ENCODE data around the gene ZBTB34. TPM values are rescaled to one million over a fixed set of nuclear protein-coding genes. Genes with fewer than 3 reads are reported as not detected.
"Not testable (repeated sequence)": the region's sequence is repeated elsewhere in the genome, so short reads cannot be mapped to it uniquely, and the experiment has no call there.

Gene ZBTB34
- total RNA-seq, 1 donor from 2014 or later, result 4.5 TPM

DNA sequence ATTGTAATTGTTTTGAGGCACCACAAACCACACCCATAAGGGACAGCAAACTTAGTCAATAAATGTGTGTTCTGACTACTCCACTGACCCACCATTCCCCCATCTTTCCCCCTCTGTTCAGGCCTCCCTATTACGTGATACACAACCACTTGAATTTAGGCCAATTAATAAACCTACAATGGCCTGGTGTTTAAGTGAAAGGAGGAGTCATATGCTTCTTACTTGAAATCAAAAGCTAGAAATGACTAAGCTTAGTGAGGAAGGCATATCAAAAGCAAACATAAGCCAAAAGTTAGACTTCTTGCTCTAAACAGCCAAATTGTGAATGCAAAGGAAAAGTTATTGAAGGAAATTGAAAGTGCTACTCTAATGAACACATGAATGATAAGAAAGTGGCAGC, 41.0 kb upstream of the ZBTB34 start:
- H3K27me3 ChIP-seq (ENCODE audit: low read depth), result no peaks in the 10 kb centered on the region
- H3K36me3 ChIP-seq, result peaks cover 80% of the 10 kb centered on the region
- DNase-seq, result no peak
- H3K27ac ChIP-seq (replicated peaks), result no peak overlapping the region
- H3K9me3 ChIP-seq (replicated peaks), result peaks cover 44% of the 10 kb centered on the region
- peaks cover 65% of the 10 kb centered on the region for H3K4me1 ChIP-seq
- intact Hi-C loops (cut with micrococcal nuclease), result no loop called here
- TF ChIP-seq, protein P1, sequence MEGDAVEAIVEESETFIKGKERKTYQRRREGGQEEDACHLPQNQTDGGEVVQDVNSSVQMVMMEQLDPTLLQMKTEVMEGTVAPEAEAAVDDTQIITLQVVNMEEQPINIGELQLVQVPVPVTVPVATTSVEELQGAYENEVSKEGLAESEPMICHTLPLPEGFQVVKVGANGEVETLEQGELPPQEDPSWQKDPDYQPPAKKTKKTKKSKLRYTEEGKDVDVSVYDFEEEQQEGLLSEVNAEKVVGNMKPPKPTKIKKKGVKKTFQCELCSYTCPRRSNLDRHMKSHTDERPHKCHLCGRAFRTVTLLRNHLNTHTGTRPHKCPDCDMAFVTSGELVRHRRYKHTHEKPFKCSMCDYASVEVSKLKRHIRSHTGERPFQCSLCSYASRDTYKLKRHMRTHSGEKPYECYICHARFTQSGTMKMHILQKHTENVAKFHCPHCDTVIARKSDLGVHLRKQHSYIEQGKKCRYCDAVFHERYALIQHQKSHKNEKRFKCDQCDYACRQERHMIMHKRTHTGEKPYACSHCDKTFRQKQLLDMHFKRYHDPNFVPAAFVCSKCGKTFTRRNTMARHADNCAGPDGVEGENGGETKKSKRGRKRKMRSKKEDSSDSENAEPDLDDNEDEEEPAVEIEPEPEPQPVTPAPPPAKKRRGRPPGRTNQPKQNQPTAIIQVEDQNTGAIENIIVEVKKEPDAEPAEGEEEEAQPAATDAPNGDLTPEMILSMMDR (IDR thresholded peaks at IDR 0.05; ENCODE audit: borderline replicate concordance), result no peak
- no peak overlapping the region for H3K4me3 ChIP-seq

DNA sequence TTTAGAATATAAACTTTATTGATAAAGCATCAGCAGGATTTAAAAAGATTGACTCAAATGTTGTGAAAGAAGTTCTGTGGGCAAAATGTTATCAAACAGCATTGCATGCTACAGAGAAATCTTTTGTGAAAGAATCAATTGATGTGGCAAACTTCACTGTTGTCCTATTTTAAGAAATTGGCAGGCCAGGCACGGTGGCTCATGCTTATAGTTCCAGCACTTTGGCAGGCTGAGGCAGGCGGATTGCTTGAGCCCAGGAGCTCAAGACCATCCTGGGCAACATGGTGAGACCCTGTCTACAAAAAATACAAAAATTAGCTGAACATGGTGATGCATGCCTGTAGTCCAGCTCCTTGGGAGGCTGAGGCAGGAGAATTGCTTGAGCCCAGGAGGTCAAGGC, 38.2 kb upstream of the ZBTB34 start:
- intact Hi-C loops (cut with micrococcal nuclease), result no loop called here
- H3K36me3 ChIP-seq, result peaks cover 59% of the 10 kb centered on the region
- TF ChIP-seq, protein P1 (IDR thresholded peaks at IDR 0.05; ENCODE audit: borderline replicate concordance), result no peak

DNA sequence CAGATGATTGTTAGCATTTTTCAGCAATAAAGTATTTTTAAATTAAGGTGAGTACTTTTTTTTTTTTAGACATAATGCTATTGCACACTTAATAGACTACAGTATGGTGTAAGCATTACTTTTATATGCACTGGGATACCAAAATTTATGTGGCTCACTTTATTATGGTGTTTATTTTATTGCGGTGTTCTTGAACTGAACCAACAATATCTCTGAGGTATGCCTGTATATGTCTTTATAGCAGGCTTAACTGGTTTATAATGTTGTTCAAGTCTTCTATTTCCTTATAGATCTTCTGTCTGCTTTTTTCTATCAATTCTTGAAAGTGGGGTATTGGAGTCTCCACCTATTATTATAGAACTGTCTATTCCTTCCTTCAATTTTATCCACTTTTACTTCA, 37.6 kb upstream of the ZBTB34 start:
- H3K4me1 ChIP-seq, result peaks cover 61% of the 10 kb centered on the region
- DNase-seq, result no peak
- H3K9me3 ChIP-seq (replicated peaks), result peaks cover 26% of the 10 kb centered on the region
- H3K27ac ChIP-seq (replicated peaks), result peak overlapping the region; percentile 27
- H3K36me3 ChIP-seq, result peaks cover 59% of the 10 kb centered on the region
- no peaks in the 10 kb centered on the region for H3K27me3 ChIP-seq (ENCODE audit: low read depth)
- no peak overlapping the region for H3K4me3 ChIP-seq
- TF ChIP-seq, protein P1 (IDR thresholded peaks at IDR 0.05; ENCODE audit: borderline replicate concordance), result no peak
- intact Hi-C loops (cut with micrococcal nuclease), result no loop called here

More for the DNA sequence above, 38.2 kb upstream of the ZBTB34 start:
- no peak for DNase-seq
- Histone ChIP-seq H3K27me3 (ENCODE audit: low read depth) (no peaks in the 10 kb centered on the region), H3K4me1 (peaks cover 59% of the 10 kb centered on the region), H3K4me3 (no peak overlapping the region), H3K27ac (replicated peaks) (peak overlapping the region; percentile 27), H3K9me3 (replicated peaks) (peaks cover 27% of the 10 kb centered on the region)

DNA sequence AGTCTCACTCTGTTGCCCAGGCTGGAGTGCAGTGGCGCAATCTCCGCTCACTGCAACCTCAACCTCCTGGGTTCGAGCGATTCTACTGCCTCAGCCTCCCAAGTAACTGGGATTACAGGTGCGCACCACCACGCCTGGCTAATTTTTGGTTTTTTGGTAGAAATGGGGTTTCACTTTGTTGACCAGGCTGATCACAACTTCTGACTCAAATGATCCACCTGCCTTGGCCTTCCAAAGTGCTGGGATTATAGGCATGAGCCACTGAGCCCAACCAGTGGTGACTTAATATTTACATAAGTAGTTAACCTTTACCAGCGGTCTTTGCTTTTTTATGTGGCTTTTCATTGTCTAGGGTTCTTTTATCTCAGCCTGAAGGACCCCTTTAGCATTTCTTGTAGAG, 36.4 kb upstream of the ZBTB34 start:
- intact Hi-C loops (cut with micrococcal nuclease); DNase-seq; H3K27ac ChIP-seq (replicated peaks); H3K4me3 ChIP-seq; H3K27me3 ChIP-seq (ENCODE audit: low read depth): not testable (repeated sequence)
- peaks cover 62% of the 10 kb centered on the region for H3K4me1 ChIP-seq
- peaks cover 47% of the 10 kb centered on the region for H3K36me3 ChIP-seq
- H3K9me3 ChIP-seq (replicated peaks), result peaks cover 15% of the 10 kb centered on the region

DNA sequence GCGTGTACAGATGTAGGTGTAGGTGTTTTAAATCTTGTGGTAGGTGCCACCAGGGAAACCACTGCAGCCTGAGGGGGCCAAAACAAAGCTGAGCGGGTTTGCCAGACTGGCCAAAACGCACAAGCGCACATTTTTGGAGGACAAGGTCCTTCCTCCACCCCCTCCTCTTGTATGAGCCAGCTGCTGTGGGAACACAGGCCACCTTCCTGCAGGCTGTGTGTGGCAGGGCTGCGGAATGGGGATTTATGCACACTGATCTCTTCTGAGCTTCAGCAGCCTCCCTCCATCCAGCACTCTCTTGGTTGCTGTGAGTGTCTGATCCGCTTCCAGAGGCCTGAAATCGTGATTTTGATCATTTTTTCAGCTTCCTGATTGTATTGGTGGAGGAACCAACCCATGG, 33.2 kb upstream of the ZBTB34 start:
- no peaks in the 10 kb centered on the region for H3K27me3 ChIP-seq (ENCODE audit: low read depth)
- no peak overlapping the region for H3K4me3 ChIP-seq
- no peaks in the 10 kb centered on the region for H3K9me3 ChIP-seq (replicated peaks)
- TF ChIP-seq, protein P1 (IDR thresholded peaks at IDR 0.05; ENCODE audit: borderline replicate concordance), result no peak
- no peak overlapping the region for H3K27ac ChIP-seq (replicated peaks)
- H3K36me3 ChIP-seq, result peaks cover 36% of the 10 kb centered on the region
- intact Hi-C loops (cut with micrococcal nuclease), result no loop called here
- DNase-seq, result no peak
- H3K4me1 ChIP-seq, result peaks cover 65% of the 10 kb centered on the region

DNA sequence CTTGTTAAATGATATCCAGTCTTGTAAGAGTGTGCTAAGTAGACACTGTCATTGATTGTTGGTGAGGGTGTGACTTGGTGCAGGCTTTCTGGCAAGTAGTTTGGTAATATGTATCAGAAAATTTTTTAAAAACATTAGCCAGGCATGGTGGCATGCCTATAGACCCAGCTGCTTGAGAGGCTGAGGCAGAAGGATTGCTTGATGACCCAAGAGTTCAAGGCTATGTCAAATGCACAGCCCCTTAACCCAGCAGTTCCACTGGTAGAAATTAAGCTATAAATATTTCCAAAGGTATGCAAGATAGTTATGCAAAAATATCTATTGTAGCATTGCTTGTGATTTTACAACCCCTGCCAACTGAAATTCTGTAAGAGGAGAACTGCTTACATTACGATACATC, 31.4 kb upstream of the ZBTB34 start:
- no peaks in the 10 kb centered on the region for H3K9me3 ChIP-seq (replicated peaks)
- H3K4me3 ChIP-seq, result no peak overlapping the region
- TF ChIP-seq, protein P1 (IDR thresholded peaks at IDR 0.05; ENCODE audit: borderline replicate concordance), result no peak
- no peak for DNase-seq
- H3K27ac ChIP-seq (replicated peaks), result no peak overlapping the region
- peaks cover 63% of the 10 kb centered on the region for H3K4me1 ChIP-seq
- H3K27me3 ChIP-seq (ENCODE audit: low read depth), result no peaks in the 10 kb centered on the region
- intact Hi-C loops (cut with micrococcal nuclease), result no loop called here
- H3K36me3 ChIP-seq, result peaks cover 39% of the 10 kb centered on the region
